Transverse colon (tissue), 4 donors: ENCODE data around the gene RAD9B. TPM values are rescaled to one million over a fixed set of nuclear protein-coding genes. Genes with fewer than 3 reads are reported as not detected.

Source experiments
- DNase-seq: peaks from one replicate; pipeline ENCODE4 v3.0.0-alpha.2; 2019
- H3K27ac ChIP-seq, 4 donors: fragments of 200-600 bp; sonication (generic); 2 replicates each; pipeline ENCODE4 v1.5.1; 2016 to 2018; ENCODE audit warnings: inconsistent platforms in 4 of 4
- H3K27me3 ChIP-seq: fragments of 200-600 bp; sonication (generic); 2 replicates; pipeline ENCODE4 v1.5.1; 2017; ENCODE audit warnings: inconsistent platforms
- H3K36me3 ChIP-seq, 4 donors: fragments of 200-600 bp; sonication (generic); 2 replicates each; pipeline ENCODE4 v1.5.1; 2017 to 2019; ENCODE audit warnings: inconsistent platforms in 4 of 4
- H3K4me1 ChIP-seq, 4 donors: fragments of 200-600 bp; sonication (generic); 2 replicates each; pipeline ENCODE4 v1.5.1; 2017 to 2020; ENCODE audit warnings: inconsistent platforms in 4 of 4
- H3K4me3 ChIP-seq, 4 donors: fragments of 200-600 bp; sonication (generic); 1 replicate in 1 of 4; 2 replicates in 3 of 4; pipeline versions ENCODE4 v1.5.1 to v1.6.1; 2017 to 2019; ENCODE audit warnings: inconsistent platforms in 4 of 4
- H3K9me3 ChIP-seq, 2 donors: fragments of 200-600 bp; sonication (generic); 2 replicates each; pipeline ENCODE4 v1.5.1; 2017 to 2019; ENCODE audit warnings: inconsistent platforms in 2 of 2
- CTCF ChIP-seq, 5 experiments: fragments of 200-600 bp in 3 of 5; fragments of 450-650 bp in 2 of 5; sonication (generic) in 3 of 5; IDR thresholded peaks; 1 replicate in 2 of 5; 2 replicates in 3 of 5; pipeline ENCODE4 v1.5.1; 2016 to 2017; ENCODE audit warnings: antibody characterized with exemption in 5 of 5, inconsistent platforms in 3 of 5, mild to moderate bottlenecking in 2 of 5, moderate library complexity in 1 of 5
- EP300 ChIP-seq: sonication (generic); formaldehyde crosslinking; IDR thresholded peaks from one replicate; pipeline ENCODE4 v1.6.1; 2017; ENCODE audit warnings: antibody characterized with exemption, low read depth
- POLR2A ChIP-seq: fragments of 450-650 bp; IDR thresholded peaks from one replicate; pipeline ENCODE4 v1.6.1; 2016; ENCODE audit warnings: antibody characterized with exemption, mild to moderate bottlenecking, moderate library complexity
- POLR2AphosphoS5 ChIP-seq, 3 donors: sonication (generic); formaldehyde crosslinking; IDR thresholded peaks; one replicate each; pipeline ENCODE4 v1.6.1; 2016; ENCODE audit warnings: antibody characterized with exemption in 3 of 3
- WGBS, 2 donors: methylation state at CpG; one replicate each; pipeline ENCODE4 v1.1.5; 2018; ENCODE audit warnings: low coverage in 1 of 2; 5-methylcytosine and 5-hydroxymethylcytosine counted together
- in situ Hi-C, 4 donors: fragments of 200-750 bp; cut with MboI; loops; one replicate each; pipeline versions ENCODE4 v1.15.0 to v1.15.1; 2017; ENCODE audit warnings: low sequenced_read_pairs in 3 of 4, low pct_ligation_motif_present in 1 of 4, low pct_unique_long_range_greater_than_20kb in 1 of 4
- intact Hi-C: fragments of 100-400 bp; cut with DNase I; formaldehyde crosslinking; loops from one replicate; pipeline ENCODE4 v1.15.1; 2023; ENCODE audit warnings: low total_unique reads
- total RNA-seq, 4 donors: library from RNA; depleted of rRNA; stranded (reverse); fragments of >200 nt; gene quantifications; one replicate each; pipeline ENCODE4 v1.1.0, GENCODE V29; 2016

RAD9B gene
- total RNA-seq, 4 donors from 2014 or later = 0.27 to 0.32 TPM; not detected in 2

GRCh38 chr12:110468214-110469048, 33.7 kb upstream of the RAD9B start, which contains the start of the genes FAM216A and GPN3:
FAM216A (plus strand) TSS chr12:110468845; CDS start chr12:110468876, 31 bp downstream.
GPN3 (minus strand) TSS chr12:110468257; CDS start chr12:110468203, 54 bp downstream.
- 0% methylated on average over 12 to 32 of the region's 78 CpGs for WGBS, 2 donors
- TF ChIP-seq EP300 = no peak
- TF ChIP-seq POLR2AphosphoS5 (IDR thresholded peaks at IDR 0.05) = peak; percentile 91 to 95 (median 94)
- TF ChIP-seq POLR2A = peak; percentile 43
- TF ChIP-seq CTCF (IDR thresholded peaks at IDR 0.05) = no peak
- Histone ChIP-seq H3K4me3 (peak within 1 kb of the TSS; percentile 49 to 97 (median 74)), H3K4me1 (peaks cover 8 to 34% (median 24%) of the 10 kb centered on the region in 4 donors), H3K36me3 (peaks cover 0 to 8% (median 0%) of the 10 kb centered on the region in 4 donors), H3K27me3 (no peaks in the 10 kb centered on the region), H3K27ac (peak within 1 kb of the TSS; percentile 91 to 98 (median 96)), H3K9me3 (no peaks in the 10 kb centered on the region)
- in situ Hi-C loops (loop anchor here in 2 of 4 donors (25.0 kb wide), 2 partner anchors 269 to 369 kb away; partner anchors contain the start of genes CCDC63 (in 2 of the 2) and PPP1CC (in 1 of the 2)), intact Hi-C loops (loop anchor here (2.0 kb wide), 1 partner anchor 274 kb away; the partner anchor contains the start of gene PPP1CC)
- peak; percentile 97 for DNase-seq

- no peaks in the 10 kb centered on the region for H3K9me3 ChIP-seq
- no peaks in the 10 kb centered on the region for H3K4me1 ChIP-seq
- WGBS, 2 donors = 93 to 95% methylated on average over 3 to 7 of the region's 7 CpGs
- no peak overlapping the region for H3K27ac ChIP-seq
- H3K27me3 ChIP-seq = no peaks in the 10 kb centered on the region
- intact Hi-C loops (no loop called here), in situ Hi-C loops (no loop called here)
- DNase-seq = no peak
- TF ChIP-seq POLR2A (no peak), EP300 (no peak), POLR2AphosphoS5 (IDR thresholded peaks at IDR 0.05) (no peak), CTCF (IDR thresholded peaks at IDR 0.05) (no peak)
- H3K36me3 ChIP-seq = no peaks in the 10 kb centered on the region
- no peak overlapping the region for H3K4me3 ChIP-seq
Observed at GRCh38 chr12:110475426-110475825, 26.7 kb upstream of the RAD9B start.

GRCh38 chr12:110498984-110499706, 3.0 kb upstream of the RAD9B start:
- Histone ChIP-seq H3K36me3 (peaks cover 0 to 27% (median 8%) of the 10 kb centered on the region in 4 donors), H3K9me3 (no peaks in the 10 kb centered on the region), H3K27me3 (no peaks in the 10 kb centered on the region), H3K4me1 (peaks cover 18 to 33% (median 25%) of the 10 kb centered on the region in 4 donors), H3K27ac (peak overlapping the region in 2 of 4 donors; percentile 38 to 90), H3K4me3 (no peak overlapping the region)
- WGBS, 2 donors = 65 to 73% methylated on average over 4 of the region's 4 CpGs
- in situ Hi-C loops (no loop called here), intact Hi-C loops (no loop called here)
- DNase-seq = no peak
- TF ChIP-seq POLR2AphosphoS5 (IDR thresholded peaks at IDR 0.05) (no peak), POLR2A (no peak)

DNA sequence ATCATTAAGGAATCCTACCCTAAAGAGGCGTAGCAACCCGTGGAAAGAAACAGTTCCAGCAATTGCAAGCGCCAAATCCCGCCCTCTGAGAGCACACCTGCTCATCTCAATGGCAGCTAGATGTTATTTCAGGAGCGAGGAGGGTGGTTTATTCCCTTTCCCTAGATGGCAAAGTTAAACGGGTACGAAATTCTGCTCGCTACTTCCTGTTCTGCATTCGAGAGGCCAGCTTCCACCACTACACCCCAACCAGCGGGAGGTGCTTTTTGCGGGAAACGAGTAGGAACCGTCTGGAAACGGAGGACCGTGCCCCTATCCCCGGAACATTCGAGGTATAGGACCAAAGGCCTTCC, 756 bp upstream of the RAD9B start:
- peaks cover 0 to 5% (median 0%) of the 10 kb centered on the region in 4 donors for H3K36me3 ChIP-seq
- WGBS, 2 donors = 0 to 1% methylated on average over 1 to 15 of the region's 17 CpGs
- intact Hi-C loops = no loop called here
- peak overlapping the region; percentile 57 to 89 (median 83) for H3K4me3 ChIP-seq
- H3K27me3 ChIP-seq = no peaks in the 10 kb centered on the region
- DNase-seq = no peak
- in situ Hi-C loops = loop anchor here in 2 of 4 donors (10.0 to 25.0 kb wide), 2 partner anchors 47 to 211 kb away; partner anchors contain the start of gene ARPC3 (in 1 of the 2)
- no peaks in the 10 kb centered on the region for H3K9me3 ChIP-seq
- peak overlapping the region; percentile 90 to 98 (median 93) for H3K27ac ChIP-seq
- peaks cover 18 to 33% (median 25%) of the 10 kb centered on the region in 4 donors for H3K4me1 ChIP-seq
- TF ChIP-seq EP300 (no peak), POLR2AphosphoS5 (IDR thresholded peaks at IDR 0.05) (no peak), POLR2A (no peak), CTCF (IDR thresholded peaks at IDR 0.05) (no peak)
